ENCODE results near the gene PLCZ1. TPM values are rescaled to one million over a fixed set of nuclear protein-coding genes. Genes with fewer than 3 reads are reported as not detected.
"Not testable (repeated sequence)": the region's sequence is repeated elsewhere in the genome, so short reads cannot be mapped to it uniquely, and the experiment has no call there.

PLCZ1 gene, protein sequence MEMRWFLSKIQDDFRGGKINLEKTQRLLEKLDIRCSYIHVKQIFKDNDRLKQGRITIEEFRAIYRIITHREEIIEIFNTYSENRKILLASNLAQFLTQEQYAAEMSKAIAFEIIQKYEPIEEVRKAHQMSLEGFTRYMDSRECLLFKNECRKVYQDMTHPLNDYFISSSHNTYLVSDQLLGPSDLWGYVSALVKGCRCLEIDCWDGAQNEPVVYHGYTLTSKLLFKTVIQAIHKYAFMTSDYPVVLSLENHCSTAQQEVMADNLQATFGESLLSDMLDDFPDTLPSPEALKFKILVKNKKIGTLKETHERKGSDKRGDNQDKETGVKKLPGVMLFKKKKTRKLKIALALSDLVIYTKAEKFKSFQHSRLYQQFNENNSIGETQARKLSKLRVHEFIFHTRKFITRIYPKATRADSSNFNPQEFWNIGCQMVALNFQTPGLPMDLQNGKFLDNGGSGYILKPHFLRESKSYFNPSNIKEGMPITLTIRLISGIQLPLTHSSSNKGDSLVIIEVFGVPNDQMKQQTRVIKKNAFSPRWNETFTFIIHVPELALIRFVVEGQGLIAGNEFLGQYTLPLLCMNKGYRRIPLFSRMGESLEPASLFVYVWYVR
- not detected for total RNA-seq
- long read RNA-seq, donor 1, result 0 reads
- long read RNA-seq, donor 2, result 0 reads

DNA sequence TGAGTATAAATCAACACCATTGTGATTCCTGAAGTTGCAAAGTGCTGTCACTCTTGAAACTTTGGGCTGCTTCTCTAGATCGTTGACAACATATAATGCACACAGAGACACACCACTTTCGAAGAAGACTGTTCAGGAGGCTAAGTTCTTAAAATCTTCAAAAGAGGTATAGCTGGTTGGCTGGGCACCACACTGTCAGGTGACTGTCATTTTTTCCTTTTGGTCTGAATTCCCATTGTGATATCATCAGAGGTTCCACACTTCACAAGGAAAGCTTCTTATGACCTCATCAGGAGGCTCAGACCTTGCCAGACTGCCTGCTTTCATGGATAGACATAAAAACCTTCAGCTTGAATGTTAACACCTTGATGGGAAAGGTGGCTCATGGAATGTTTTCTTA lies at the start of gene PLCZ1, which contains the start of gene CAPZA3:
PLCZ1 (minus strand) TSS at position 194 of the 400 bp plus-strand sequence. CDS start 641 bp downstream, outside the sequence.
CAPZA3 (plus strand) TSS at position 301 of the 400 bp plus-strand sequence. CDS start 150 bp downstream, outside the sequence.
- intact Hi-C loops (cut with DNase I), result no loop called here
- DNase-seq (ENCODE audit: low spot score), result no peak

DNA sequence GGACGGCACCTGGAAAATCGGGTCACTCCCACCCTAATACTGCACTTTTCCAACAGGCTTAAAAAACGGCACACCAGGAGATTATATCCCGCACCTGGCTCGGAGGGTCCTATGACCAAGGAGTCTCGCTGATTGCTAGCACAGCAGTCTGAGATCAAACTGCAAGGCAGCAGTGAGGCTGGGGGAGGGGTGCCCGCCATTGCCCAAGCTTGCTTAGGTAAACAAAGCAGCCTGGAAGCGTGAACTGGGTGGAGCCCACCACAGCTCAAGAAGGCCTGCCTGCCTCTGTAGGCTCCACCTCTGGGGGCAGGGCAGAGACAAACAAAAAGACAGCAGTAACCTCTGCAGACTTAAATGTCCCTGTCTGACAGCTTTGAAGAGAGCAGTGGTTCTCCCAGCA lies 47.7 kb upstream of the PLCZ1 start:
- intact Hi-C loops (cut with DNase I); DNase-seq (ENCODE audit: low spot score): not testable (repeated sequence)

DNA sequence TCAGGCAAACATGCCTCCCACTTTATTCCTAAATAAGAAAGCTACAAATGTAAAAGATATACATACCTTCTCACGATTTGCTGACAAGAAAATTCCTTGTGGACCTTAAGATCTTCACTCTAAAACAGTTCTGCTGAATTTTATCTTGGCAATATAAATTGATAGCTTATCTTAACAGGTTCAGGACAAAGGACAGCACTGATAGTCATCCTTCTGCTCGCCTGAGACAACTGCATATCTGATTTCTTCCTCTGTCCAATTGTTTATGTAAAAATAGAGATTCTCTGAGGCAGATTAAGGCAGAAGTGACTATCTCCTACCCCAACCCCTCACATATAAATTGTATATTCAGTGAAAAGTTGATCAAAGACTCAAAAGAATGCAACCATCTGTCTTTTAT lies 45.0 kb upstream of the PLCZ1 start:
- DNase-seq (ENCODE audit: low spot score), result no peak
- intact Hi-C loops (cut with DNase I), result no loop called here

DNA sequence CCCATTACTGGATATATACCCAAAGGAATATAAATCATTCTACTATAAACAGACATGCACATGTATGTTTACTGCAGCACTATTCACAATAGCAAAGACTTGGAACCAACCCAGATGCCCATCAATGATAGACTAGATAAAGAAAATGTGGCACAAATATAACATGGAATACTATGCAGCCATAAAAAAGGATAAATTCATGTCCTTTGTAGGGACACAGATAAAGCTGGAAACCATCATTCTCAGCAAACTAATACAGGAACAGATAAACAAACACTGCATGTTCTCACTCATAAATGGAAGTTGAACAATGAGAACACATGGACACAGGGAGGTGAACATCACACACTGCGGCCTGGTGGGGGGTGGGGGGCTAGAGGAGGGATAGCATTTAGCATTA lies 28.7 kb upstream of the PLCZ1 start:
- intact Hi-C loops (cut with DNase I); DNase-seq (ENCODE audit: low spot score): not testable (repeated sequence)

DNA sequence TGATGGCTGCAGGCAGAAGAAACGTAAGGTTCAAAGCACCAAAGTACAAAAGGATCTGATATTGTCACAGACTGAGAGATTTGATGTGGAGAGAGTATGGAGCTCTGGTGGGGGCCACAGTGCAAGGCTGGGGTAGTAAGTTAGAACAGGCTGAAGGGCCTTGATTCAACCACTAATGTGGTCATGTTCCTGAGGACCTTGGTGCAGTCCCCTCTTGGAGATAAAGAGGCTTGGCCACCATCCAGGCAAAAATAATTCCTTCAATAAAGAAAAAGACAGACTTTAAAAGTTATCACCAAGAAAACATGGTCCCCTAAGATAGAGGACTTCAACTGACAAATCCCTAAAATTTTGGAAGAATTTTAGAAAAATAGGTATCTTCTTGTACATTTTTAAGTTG lies 17.5 kb upstream of the PLCZ1 start:
- intact Hi-C loops (cut with DNase I), result no loop called here
- DNase-seq (ENCODE audit: low spot score), result no peak

DNA sequence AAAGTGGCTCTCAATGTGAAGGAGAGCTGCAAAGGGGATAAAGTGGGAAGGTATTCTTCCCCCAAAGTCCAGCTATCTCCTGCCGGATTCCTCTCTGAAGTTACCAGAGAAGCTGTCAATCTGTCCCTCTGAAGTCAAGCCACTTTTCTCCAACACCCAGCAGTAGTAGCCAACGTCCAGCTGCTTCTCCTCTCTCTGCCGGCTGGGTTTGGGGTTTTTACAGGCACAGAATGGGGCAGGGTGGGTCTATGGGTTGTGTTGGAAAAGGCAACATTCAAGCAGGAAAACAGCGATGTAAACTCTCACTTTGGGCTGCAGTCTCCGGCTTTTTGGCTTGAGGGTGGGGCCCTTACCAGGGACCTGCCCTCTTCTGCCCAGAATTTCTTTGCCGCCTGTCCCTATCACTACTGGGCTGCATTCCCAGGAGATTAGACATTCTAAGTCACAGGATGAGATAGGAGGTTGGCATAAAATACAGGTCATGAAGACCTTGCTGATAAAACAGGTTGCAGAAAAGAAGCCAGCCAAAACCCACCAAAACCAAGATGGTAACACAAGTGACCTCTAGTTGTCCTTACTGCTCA lies 16.4 kb upstream of the PLCZ1 start:
- intact Hi-C loops (cut with DNase I), result no loop called here
- DNase-seq (ENCODE audit: low spot score), result no peak

DNA sequence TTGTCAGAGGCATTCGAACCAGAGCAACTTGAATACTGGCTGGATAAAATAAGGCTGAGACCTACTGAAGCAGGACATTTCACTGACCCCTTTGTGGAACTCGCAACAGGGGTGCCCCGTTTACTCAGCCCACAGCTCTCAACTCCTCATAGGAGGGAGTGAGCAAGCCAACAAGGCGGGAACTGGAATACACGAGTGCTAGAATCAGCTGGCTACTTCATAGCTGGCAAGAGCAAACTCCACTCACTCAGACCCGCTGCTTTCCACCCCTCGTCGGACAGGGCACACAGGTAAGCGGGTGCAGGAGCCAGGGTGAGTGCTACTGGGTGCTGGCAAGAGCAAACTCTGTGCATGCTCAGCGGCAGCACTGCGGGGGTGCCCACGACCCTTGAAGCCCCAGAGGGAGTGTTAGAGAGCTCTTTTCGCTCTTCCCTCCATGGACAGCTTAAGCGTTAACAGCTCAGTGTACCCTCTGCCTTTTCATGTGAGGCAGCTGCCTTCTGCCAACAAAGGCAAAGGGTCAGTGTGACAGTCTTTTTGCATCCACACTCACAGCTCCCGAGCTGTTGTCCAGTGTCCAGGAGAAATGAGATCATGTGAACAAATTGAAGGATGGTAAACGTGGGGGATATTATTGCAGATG lies 15.8 kb upstream of the PLCZ1 start:
- peak; percentile 79 for DNase-seq (ENCODE audit: low spot score)
- intact Hi-C loops (cut with DNase I), result loop anchor here in 1 of 2 donors (1.0 kb wide), 1 partner anchor 31 kb away; no protein-coding TSS in a partner anchor

DNA sequence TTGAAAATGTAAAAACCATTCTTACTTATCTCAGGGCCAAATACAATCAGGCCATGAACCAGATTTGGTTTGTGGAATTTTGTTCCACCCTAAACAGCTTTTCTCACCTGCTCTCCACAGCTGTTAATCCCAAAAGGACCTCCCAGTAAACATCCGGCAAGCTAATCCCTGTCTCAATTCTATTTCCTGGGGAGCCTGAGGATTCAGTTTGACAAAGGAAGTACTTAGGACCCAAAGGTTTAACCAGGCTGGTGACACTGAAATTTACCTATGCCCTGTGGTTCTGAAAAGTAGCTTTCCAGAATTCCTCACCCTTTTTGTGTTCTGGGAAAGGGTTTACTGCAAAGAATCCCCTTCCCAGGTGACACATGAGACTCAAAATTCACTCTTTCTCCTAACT lies 15.1 kb upstream of the PLCZ1 start:
- DNase-seq (ENCODE audit: low spot score), result no peak
- intact Hi-C loops (cut with DNase I), result loop anchor here in 1 of 2 donors (1.0 kb wide), 1 partner anchor 31 kb away; no protein-coding TSS in a partner anchor

DNA sequence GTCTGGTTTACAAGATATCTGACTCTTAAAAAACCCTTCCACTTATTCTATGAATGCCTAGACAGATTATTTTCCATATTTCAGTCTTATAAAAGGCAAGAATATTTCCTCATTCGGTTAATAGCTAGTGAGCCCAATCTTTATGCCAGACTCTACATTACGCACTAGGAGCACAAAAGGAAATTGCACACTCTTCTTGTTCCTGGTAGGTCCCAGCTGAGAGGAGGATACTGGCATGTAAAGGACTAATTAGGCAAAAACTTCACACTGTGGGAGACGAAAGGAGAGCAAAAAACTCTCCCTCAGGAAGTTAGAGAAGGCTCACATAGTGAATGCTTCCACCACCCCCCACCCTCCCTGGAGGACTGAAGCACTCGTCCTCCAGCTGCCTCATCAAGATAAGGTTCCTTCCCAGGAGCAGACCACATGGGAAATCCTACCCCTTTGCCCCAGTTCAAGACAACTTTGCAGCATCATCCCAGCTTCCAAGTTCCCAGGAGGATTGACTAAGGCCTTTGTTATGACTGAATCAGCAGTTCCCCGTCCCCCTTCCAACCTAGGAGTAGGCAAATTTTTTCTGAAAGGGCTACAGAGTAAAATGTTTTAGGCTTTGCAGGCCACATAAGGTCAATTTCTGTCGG lies 14.6 kb upstream of the PLCZ1 start:
- intact Hi-C loops (cut with DNase I), result no loop called here
- DNase-seq (ENCODE audit: low spot score), result peak; percentile 75

DNA sequence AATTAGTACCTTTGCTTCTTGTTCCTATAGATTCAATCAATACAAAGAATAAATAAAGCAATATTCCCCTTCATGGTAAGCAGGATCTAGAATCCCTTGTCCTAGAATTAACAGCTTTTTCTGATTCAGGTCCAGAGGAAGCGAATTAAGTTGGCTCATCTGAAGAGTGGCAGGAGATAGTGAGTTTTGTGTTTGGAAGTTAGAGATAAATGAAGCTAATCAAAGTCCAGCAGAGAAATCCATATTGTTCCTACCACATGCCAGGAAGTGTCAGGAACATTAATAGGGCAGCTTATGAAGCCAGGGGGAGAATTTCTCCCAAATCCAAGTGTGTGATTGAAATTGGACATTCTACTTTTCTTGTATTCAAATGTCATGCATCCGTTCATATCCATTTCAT lies 14.1 kb upstream of the PLCZ1 start:
- intact Hi-C loops (cut with DNase I), result no loop called here

DNA sequence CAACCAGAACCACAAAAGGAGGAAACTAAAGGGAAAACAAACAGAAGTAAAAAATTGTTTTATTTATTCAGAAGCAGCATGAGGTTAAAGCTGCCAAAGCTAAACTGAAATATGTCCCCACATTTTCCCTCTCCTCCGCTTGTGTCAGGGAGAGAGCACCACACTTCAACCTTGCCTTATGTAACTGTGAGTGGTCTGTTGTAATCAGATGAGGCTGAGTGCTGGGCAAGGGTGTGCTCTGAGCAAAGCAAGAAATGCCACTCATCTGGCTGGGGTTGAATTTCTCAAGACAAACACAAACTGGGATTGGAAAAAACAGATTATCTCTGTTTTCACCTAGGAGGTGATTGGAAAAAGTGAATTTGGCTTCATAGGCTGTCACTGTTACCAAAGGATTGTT lies 12.3 kb upstream of the PLCZ1 start:
- intact Hi-C loops (cut with DNase I), result no loop called here
- DNase-seq (ENCODE audit: low spot score), result no peak

More for the DNA sequence above, 14.1 kb upstream of the PLCZ1 start:
- DNase-seq (ENCODE audit: low spot score), result no peak

DNA sequence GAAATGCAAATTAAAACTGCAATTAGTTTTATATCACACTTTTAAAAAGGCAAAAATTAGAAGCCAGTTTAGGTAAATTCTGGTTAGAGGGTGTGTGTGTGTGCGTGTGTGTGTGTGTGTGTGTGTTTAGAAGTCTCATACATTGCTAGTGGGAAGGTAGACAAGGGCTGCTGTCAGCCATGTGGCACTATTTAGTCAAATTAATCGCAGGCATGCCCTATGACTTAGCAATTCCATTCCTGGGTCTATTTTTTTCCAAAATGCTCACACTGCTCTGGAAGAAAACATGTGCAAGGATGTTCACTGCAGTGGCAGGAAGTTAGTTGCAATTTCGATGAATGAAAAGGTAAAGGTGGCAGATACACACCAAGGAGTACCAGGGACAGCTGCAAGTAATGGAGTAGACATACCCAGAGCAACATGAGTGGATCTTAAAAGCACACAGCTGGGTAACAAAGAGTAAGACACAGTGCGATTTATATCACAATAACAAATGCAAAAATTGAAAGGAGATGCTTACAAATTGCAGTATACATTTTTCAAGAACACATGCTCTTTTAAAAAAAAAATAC lies 11.7 kb upstream of the PLCZ1 start:
- intact Hi-C loops (cut with DNase I), result no loop called here
- no peak for DNase-seq (ENCODE audit: low spot score)

DNA sequence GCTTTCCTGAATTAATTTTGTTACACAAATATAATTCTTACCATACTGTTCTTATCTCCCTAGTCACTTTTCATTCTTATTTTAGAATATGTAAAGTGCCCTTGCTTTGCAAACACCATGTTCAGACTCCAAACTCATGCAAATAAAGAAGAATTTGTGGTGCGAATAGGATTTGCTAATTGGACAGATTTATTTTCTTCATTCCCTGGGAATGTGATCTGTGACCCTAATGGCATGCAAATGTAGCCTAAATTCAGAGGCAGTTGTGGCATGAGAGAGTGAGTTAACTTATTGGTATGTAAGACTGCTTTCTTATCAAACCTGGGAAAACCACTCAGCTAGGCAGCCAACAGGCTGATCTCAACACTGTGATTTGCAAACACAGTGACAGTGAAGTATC lies 10.1 kb upstream of the PLCZ1 start:
- no peak for DNase-seq (ENCODE audit: low spot score)
- intact Hi-C loops (cut with DNase I), result no loop called here

DNA sequence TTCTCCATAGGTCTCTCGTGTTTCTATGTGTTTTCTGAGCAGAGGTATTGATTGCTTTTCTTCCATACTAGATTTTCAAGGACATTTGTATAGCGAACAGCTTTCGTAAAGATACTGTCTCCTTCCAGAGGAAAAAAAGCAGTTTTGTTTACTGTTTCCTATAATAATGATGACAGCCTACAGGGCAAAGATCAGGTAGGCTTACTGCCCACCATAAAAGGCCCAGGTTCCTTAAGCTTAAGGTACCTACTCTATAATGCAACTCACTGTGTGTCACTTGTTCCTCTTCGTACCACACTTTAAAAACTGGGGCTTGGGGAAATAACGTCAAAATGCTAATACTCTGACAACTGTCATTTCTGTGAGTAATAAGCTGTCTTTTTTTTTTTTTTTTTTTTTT lies 6.7 kb downstream of the PLCZ1 start:
- intact Hi-C loops (cut with DNase I), result no loop called here

DNA sequence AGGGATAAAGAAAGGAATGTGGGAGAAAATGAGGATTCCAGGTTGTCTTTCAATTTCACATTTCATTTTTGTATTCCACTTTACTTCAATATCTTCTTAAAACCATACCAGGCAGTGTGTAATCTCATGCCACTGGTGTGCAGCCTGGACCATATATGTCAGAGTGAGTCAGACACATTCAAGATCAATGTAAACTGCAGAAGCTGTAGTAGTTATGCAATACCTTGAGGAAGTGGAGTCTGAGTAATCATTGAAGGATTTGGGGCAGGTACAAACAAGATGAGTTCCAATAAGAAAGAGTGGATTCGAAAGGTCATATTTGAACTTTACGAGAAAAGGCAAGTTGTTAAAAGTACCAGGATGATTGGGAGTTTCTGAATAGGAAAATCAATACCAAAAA lies 14.1 kb downstream of the PLCZ1 start:
- DNase-seq (ENCODE audit: low spot score), result no peak
- intact Hi-C loops (cut with DNase I), result no loop called here

More for the DNA sequence above, 6.7 kb downstream of the PLCZ1 start:
- DNase-seq (ENCODE audit: low spot score), result no peak

DNA sequence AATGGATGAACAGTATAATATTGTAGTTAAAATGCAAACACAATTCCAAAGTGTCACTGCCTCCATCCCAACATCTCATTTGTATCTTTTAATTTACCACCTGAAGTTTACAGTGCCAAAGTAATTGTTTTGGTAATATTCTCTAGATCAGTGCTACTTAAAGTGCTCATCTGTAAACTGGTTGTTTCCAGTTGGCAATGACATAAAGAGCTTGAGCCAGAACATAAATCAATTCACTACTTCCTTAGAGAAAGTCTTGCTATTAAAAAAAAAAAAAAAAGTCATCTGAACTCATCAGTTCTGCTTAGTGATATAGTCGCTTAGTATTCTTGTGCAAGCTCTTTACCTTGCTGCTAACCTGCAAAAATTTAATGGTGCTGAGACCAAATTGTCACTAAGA lies 16.4 kb downstream of the PLCZ1 start:
- intact Hi-C loops (cut with DNase I), result no loop called here
- DNase-seq (ENCODE audit: low spot score), result no peak

DNA sequence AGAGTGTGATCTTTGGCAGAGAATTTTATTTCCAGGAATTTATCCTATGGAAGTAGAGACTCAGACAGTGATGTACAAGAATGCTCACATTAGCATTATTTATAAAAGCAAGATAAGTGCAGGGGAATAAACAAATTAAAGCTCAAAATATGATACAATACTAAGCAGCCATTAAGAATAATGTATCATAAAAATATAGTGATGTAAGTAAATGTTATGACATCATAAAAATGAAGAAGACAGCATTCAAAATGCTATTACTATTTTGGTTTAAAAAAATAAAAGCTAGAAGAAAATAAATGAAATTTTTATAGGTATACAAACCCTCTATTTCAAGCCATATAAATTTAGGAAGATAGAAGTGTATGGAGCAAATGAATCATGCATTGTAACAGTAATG lies 17.1 kb downstream of the PLCZ1 start:
- DNase-seq (ENCODE audit: low spot score), result no peak
- intact Hi-C loops (cut with DNase I), result no loop called here

DNA sequence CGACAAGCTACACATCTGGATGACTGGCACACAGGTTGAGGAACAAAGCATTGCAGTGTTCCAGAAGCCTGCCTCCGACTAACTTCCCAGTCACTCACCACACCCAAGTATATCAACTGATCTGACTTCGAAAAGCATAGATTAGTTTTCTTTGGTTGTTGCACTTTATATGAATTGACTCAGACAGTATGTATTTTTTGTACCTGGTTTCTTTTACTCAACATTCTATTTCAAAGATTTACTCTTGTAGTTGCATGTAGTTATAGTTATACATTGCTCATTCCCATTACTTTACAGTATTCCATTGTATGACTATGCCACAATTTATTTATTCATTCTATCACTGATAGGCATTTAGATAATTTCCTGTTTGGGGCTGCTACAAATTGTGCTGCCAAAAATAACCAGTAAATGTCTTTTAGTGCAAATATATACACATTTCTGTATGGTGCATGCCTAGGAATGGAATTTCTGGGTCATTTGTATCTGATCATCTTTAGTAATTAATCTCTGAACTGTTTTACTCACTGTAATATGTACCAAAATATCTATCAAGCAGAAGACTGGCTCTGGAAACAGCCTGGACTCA lies 17.8 kb downstream of the PLCZ1 start:
- DNase-seq (ENCODE audit: low spot score), result no peak
- intact Hi-C loops (cut with DNase I), result no loop called here

DNA sequence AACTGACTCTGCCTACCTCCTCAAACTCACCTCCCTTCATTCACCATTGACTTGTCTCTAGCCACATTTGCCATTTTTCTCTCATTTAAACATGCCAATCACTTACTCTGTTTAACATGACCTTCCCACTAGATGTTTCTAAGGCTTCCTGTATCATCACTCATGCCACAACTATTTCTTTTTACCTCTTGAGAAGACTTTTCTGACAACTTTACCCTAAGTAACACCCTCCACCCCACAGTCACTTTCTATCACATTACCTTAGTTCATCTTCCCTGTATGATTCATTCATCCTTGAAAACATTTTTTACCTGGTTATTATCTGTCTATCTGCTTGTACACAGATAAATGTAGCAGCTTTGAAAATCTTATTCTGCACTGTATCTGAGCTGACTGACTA lies 19.4 kb downstream of the PLCZ1 start:
- intact Hi-C loops (cut with DNase I), result no loop called here

More for the DNA sequence above, 19.4 kb downstream of the PLCZ1 start:
- DNase-seq (ENCODE audit: low spot score), result no peak

All from posterior vena cava (tissue), 2 donors.